NCI-H2029 treated with DMSO at 0.1 percent for 48 hours (cell line): ENCODE data around the gene UGT2B15.
"Not testable (repeated sequence)": the region's sequence is repeated elsewhere in the genome, so short reads cannot be mapped to it uniquely, and the experiment has no call there.

Experiments used
- DNase-seq: peaks from one replicate; lab custom pipeline; 2025; lab: John Stamatoyannopoulos, UW

UGT2B15 gene

DNA sequence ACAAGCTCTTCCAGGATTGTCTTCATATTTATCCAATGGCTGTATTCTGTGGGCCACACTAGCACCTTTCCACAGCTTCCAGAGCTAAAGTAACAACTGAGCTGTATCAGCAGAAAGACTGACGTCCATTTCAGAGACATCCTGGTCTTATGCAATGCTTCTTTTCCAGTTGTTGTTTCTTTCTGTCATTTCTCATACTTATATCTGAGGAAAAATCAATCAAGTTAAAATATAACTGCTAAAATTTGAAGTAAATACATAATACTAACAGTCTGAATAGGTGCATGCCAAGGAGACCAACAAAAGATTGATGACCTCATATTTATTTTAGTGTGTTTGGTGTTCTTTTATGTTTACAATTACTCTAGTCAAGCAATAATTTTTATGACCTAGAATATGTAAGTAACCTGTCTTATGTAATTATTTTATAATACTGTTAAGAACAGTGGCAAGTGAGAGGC lies at the start of gene UGT2B15:
Gene UGT2B15, minus strand, starts transcription at position 174 of the 461 bp plus-strand sequence. Its CDS starts 34 bp downstream, at position 140.
- DNase-seq = not testable (repeated sequence)

DNA sequence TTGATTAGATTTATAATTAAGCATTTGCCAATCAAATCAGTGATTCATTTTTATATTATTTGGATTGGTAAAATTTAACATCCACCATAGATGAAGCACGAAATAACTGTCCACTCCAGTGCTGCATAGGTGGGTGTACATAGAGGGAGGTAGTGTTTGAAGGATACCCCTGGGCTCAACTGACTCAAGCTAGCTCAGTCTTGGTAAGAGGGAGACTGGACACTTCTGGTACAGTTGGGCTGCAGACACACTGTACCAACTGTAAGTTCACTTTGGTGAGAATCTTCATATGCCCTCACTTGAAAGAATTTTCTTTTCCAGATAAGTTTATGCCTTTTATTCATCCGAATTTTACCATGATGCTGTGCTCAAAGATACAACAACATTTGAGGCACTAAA lies 48.6 kb upstream of the UGT2B15 start:
- DNase-seq = no peak

DNA sequence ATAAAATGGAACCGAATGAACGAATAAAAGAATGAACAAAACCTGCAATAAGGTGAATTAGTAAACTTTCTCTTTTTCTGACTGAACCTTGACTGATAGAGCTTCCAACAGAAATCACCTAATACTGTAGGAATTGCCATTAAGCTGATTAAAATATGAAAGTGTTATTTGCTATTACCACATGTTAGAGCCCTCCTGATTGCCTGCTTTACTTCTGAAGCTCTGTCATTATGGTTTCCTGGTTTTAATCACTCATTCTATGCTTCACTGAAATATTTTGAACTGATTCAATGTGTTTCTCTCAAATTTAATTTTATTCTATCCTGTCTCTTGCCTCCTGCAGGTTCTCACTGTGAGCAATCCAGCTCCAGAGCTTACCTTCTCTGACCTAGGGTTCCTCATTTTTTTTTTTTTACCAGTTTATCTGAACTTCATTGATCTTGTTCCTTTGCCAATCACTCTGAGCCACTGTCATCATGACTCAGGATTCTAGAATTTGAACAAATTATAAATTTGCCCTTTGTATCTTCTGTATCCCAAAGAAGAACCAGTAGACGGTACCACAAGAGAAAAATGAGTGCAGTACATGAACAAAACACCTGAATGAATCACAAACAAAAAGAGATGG lies 48.1 kb upstream of the UGT2B15 start:
- DNase-seq = no peak

DNA sequence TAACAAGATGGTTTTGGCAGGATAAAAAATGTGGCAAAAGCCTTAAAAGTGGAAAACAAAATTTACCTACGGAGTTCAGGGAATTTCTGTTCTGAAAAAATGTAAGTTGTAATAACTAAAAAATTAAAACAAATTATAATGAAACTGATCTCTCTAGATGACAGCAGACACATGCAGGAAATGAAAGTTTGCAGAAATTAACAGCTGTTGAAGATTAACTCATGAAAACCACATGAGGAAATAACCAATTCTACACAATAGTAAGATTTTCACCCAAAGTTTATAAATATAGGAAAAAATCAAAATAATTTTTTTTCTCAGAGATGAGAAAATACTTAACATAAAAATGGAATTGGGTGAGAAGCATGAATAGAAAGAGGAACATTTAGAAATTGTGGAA lies 47.5 kb upstream of the UGT2B15 start:
- DNase-seq = no peak

DNA sequence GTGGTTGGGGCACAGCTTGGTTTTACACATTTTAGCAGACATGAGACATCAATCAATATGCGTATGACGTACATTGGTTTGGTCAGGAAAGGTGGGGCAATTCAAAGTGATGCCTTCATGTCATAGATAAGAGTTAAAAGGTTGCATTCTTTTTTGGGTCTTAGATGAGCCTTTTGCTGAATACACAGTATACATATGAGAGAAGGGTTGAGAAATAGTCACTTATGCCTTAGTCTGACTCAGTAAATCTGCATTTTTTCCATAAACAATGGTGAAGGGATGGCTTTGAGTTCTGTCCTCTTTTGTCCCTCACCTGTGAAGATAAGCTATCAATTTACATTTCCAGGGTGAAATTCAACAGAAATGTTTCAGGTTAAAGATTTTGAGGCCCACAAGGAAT lies 43.9 kb upstream of the UGT2B15 start:
- no peak for DNase-seq

DNA sequence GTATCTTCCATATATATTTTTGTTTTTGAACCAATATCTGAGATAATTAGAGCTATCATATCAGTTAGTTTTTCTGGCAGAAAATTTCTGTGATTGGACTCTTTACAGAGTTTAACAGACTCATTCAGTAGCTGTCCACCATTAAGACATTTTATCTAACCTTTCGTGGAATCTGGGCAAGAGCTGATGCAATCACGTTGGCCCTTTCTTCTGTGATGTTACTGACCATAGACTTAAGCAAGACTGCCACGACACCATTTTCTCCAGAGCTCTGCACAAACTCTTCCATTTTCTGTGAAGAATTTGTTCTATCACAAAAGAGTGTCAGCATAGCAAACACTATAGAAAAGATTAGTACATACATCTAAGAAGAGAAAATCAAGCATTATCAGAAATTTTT lies 41.8 kb upstream of the UGT2B15 start:
- no peak for DNase-seq

DNA sequence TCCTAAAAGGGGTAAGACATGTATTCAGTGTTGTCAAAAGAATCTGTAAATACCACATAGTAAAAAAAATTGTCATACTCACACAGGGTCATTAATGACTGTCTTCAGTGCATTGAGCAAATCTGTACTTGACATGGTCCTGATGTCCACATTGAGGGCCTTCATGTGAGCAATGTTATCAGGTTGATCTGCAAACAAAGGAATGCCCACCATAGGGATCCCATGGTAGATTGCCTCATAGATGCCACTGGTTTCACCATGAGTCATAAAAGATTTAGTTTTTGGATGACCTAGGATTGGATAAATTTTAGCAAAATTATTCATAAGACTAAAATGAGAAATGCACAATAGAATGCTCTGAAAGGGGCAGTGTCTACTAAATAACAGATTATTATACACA lies 38.1 kb upstream of the UGT2B15 start:
- DNase-seq = no peak

DNA sequence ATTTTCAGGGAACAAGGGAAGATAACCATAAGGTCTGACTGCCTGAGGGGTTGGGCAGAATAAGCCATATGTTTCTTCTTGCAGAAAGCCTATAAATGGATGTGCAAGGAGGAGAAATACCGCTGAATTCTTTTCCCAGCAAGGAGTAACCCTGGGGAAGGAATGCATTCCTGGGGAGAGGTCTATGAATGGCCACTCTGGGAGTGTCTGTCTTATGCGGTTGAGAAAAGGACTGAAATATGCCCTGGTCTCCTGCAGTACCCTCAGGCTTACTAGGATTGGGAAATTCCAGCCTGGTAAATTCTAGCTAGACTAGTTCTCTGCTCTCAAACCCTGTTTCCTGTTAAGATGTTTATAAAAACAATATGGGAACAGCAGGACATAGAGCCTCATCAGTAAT lies 32.7 kb upstream of the UGT2B15 start:
- DNase-seq = not testable (repeated sequence)

DNA sequence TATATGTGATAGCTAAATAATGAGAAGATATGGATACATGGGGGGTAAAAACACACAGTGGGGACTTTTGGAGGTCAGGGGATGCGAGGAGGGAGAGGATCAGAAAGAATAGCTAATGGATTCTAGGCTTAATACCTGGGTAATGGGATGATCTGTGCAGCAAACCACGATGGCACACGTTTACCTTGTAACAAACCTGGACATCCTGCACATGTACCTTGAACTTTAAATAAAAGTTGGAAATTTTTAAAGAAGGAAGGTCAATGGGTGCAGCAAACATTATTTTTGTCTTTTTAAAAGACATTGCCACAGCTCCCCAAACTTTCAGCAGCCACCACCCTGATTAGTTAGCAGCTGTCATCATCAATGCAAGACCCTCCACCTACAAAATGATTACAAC lies 29.7 kb upstream of the UGT2B15 start:
- DNase-seq = no peak

DNA sequence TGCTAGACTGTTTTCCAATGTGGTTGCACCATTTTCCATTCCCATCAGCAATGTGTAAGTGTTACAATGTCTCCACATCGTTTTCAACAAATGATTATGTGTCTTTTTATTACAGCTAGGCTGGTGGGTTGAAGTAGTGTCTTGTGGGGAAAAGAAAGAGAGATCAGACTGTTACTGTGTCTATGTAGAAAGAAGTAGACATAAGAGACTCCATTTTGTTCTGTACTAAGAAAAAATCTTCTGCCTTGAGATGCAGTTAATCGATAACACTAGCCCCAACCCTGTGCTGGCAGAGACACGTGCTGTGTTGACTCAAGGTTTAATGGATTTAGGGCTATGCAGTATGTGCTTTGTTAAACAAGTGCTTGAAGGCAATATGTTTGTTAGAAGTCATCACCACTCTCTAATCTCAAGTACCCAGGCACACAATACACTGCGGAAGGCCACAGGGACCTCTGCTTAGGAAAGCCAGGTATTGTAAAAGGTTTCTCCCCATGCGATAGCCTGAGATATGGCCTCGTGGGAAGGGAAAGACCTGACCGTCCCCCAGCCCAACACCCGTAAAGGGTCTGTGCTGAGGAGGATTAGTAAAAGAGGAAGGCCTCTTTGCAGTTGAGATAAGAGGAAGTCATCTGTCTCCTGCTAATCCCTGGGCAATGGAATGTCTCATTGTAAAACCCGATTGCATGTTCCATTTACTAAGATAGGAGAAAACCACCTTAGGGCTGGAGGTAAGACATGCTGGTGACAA lies 23.0 kb upstream of the UGT2B15 start:
- peak; percentile 23 for DNase-seq

DNA sequence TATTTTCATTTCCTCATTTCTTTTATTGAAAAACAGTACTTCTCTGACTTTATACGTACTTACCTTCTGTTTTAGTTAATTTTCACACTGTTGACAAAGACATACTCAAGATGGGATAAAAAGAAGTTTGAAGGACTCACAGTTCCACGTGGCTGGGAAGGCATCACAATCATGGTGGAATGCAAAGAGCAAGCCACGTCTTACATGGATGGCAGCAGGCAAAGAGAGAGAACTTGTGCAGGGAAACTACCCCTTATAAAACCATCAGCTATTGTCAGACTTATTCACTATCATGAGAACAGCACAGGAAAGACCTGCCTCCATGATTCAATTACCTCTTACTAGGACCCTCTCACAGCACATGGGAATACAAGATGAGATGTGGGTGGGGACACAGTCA lies 20.7 kb upstream of the UGT2B15 start:
- DNase-seq = no peak

DNA sequence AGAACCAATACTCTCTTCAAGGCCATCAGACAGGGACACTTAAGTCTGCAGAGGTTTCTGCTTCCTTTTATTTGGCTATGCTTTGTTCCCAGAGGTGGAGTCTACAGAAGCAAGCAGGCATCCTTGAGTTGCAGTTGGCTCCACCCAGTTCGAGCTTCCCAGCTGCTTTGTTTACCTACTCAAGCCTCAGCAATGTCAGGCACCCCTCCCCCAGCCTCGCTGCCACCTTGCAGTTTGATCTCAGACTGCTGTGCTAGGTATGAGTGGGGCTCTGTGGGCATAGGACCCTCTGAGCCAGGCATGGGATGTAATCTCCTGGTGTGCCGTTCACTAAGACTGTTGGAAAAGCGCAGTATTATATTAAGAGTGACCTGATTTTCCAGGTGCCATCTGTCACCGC lies 12.6 kb upstream of the UGT2B15 start:
- no peak for DNase-seq

DNA sequence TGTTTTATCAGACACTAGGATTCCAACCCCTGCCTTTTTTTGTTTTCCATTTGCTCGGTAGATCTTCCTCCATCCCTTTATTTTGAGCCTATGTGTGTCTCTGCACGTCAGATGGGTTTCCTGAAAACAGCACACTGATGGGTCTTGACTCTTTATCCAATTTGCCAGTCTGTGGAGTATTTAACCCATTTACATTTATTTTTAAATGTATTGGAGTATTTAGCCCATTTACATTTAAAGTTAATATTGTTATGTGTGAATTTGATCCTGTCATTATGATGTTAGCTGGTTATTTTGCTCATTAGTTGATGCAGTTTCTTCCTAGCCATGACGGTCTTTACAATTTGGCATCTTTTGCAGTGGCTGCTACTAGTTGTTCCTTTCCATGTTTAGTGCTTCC lies 10.8 kb upstream of the UGT2B15 start:
- DNase-seq = not testable (repeated sequence)

DNA sequence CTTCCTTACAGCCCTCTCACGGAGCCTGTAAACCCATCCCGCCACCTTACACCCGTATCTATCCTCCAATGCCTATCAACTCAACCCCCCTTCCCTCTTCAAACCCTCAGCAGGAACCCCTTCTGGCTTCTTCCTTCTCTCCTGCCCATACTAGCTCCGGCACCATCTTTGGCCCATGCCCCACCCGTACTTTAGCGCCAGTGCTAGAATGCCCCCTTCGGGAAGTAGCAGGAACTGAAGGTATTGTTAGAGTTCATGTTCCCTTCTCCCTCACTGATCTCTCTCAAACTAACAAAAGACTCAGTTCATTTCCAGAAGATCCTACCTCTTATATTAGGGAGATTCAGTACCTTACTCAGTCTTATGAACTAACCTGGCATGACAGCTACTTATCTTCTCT lies 2.7 kb upstream of the UGT2B15 start:
- DNase-seq = no peak

DNA sequence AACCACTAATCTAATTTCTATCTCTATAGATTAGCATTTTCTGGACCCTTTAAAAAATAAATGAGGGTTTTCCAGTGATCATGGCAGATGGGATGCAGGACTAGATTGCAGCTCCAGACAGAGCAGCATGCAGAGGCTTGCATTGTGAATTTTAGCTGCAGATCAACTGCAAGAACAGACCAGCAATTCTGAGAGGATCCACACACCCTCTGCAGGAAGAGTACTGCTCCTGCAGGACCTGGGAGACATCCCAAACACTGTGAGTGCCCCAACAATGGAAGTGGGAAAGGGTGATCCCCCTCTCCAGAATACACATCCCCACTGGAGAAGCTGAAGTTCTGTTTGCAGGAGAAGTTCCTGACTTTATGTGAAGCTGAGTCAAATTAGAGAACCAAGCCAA lies 765 bp upstream of the UGT2B15 start:
- DNase-seq = not testable (repeated sequence)

DNA sequence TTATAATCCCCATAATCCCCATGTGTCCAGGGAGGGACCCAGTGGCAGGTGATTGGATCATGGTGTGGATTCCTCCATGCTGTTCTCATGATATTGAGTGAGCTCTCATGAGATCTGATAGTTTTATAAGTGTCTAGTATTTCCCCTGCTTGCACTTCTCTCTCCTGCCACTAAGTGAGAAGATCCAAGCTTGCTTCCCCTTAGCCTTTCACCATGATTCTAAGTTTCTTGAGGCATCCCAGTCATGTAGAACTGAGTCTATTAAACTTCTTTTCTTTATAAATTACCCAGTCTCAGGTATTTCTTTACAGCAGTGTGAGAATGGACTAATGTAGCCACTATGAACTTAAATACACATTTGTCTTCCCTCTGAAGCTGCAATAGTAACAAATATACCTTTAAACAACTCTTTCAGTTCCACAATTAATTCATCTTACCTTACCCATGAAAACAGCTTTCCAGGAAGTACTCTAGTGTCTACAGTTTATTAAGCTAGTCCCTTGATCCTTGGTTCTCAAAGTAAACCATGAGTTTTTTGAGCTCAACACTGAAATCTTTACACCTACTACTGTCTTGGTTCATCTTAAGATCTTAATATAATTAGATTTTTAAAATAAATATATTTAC lies 1.8 kb downstream of the UGT2B15 start:
- DNase-seq = not testable (repeated sequence)

DNA sequence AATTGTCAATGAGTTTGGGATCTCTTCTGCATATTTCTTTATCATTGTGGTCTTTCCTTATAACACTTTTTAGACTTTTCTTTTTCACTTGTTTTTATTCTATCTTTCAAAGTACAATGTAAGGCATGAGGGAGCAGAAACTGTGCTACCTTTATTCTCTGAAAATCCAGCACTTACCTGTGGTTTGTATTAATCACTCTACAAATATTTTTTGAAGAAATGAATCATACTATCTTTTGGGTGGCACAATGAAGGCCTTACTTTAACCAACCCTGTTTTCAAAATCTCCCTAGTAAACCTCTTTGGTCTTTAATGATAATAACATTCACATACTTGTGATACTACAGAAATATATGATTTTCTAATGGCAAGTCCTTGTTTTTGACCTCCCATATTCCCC lies 2.9 kb downstream of the UGT2B15 start:
- DNase-seq = not testable (repeated sequence)

DNA sequence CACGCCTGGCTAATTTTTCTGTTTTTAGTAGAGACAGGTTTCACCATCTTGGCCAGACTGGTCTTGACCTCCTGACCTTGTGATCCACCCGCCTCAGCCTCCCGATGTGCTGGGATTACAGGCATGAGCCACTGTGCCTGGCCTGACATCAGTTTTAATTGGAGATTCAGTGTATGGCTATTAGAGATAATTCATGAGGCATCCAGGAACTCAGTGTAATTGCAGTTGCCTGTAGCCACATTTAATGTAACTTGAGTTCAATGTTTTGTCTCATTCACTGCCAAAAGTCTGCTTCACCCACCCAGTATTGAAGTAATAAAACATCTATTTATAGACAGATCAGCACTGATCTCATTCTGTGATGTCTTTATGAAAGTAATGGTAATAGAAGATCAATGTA lies 5.7 kb downstream of the UGT2B15 start:
- not testable (repeated sequence) for DNase-seq

DNA sequence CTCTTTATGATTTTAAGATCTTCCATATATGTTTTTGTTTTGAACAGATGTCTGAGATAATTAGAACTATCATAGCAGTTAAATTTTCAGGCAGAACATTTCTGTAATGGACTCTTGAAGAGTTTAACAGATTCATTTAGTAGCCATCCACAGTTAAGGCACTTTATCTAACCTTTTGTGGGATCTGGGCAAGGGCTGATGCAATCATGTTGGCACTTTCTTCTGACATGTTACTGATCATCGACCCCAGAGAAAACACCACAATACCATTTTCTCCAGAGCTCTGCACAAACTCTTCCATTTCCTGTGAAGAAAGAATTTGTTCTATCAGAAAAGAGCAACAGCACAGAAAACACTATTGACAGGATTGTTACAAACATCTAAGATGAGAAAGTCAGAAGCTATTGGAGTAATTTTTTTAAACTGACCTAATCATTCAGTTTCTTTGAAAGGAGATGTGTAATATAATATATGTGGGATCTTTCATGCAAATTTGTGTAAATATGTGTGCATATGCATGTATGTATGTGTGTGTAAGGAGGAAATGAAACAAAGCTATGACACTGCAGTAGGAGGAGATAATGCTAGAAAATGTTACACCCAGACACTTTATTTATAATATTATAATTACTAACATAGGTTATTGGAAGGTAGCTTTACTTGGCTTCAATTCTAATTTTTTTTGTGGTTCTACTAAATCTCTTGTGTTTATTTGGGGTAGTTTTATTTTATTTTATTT lies 7.4 kb downstream of the UGT2B15 start:
- not testable (repeated sequence) for DNase-seq

DNA sequence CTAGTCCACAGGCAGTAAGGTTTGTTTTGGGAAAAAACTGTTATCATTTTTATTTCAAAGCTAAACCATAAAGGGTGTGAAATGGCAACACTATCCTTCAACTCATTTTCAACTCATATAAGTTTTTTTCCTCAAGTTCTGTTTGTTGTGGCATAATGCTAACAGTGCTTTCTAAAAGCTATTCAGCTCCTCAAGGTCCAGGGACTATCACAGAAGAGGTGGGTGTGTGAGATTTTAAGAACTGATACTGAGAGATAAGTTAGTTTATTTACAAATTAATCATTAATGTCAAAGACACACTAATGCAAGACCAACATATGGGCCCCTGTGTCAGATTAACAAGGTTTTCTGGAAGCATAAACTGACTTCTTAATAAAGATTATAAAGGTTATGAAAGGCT lies 11.8 kb downstream of the UGT2B15 start:
- no peak for DNase-seq

DNA sequence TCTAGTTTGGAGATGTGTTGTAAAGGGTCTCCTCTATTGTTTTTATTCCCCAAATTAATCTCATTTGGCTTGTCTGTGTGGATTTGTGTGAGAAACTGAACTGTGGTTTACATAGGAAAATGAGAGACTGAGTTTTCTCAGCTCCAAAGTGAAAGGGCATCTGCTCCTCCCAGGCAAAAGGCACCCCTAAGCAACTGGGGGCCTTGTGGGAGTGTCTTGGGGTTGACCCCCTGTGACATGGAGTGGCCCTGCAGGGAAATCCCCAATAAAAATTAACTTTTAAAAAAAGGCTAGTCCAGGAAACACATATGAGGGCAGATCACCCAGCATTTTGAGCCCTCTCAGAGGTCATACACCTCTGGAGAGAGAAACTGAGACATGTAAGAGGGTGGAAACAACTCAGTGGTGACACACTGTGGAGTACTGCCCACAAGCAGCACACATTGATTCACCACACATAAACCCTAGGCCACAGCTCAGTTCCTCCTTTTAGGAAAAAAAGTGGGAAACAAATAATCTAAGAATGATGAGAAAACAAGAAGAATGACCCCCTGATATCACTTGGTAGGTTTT lies 13.3 kb downstream of the UGT2B15 start:
- not testable (repeated sequence) for DNase-seq

DNA sequence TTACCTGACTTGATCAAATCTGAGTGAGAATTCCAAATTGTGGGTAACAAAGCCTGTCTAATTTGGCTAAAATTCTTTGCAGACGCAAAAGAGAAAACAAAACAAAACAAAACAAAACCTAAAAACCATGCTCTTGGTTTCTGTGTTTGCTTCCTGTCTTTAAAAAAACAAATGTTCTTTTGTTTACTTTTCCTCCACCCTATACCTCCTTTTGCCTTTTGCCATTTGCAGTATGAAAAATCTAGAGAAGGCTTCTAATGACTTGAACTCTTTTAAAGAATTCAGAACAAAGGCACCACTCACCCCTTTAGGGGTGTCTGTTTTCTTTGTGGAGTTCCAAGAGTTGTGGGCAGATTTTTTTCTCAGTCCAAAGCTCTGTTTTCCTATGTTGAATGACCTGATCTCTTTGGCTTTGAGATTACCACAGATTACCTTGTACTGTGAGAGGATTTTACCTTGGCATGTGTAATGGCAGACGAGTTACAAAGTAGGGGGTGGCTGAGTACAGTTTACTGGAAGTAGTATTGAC lies 13.9 kb downstream of the UGT2B15 start:
- not testable (repeated sequence) for DNase-seq
